GM23338 (cell line): ENCODE results near the gene AZU1. TPM values are rescaled to one million over a fixed set of nuclear protein-coding genes. Genes with fewer than 3 reads are reported as not detected.

ENCODE experiments used
- ATAC-seq: fragments of 200-7000 bp; cut with Tn5 transposase; 3 replicates; pipeline ENCODE4 v1.9.1; 2020
- DNase-seq: peaks from one replicate; pipeline ENCODE4 v3.0.0-alpha.2; 2015; ENCODE audit warnings: low spot score
- H2AFZ ChIP-seq: fragments of 200-600 bp; sonication (generic); 2 replicates; pipeline ENCODE4 v1.8.0; 2016; ENCODE audit warnings: antibody characterized with exemption, mild to moderate bottlenecking, moderate library complexity
- H3F3A ChIP-seq: fragments of 200-600 bp; sonication (generic); replicated peaks from 2 replicates; pipeline ENCODE4 v1.8.0; 2017; ENCODE audit warnings: antibody characterized with exemption, mixed run types, low read depth
- H3K27ac ChIP-seq: fragments of 200-600 bp; sonication (generic); 2 replicates; pipeline ENCODE4 v1.6.1; 2016; ENCODE audit warnings: low read depth
- H3K27me3 ChIP-seq: fragments of 200-600 bp; sonication (generic); 2 replicates; pipeline ENCODE4 v1.8.0; 2016; ENCODE audit warnings: mild to moderate bottlenecking, mixed run types, moderate library complexity; ENCODE audit not compliant: insufficient read depth
- H3K36me3 ChIP-seq: fragments of 200-600 bp; sonication (generic); 2 replicates; pipeline ENCODE4 v1.8.0; 2016; ENCODE audit warnings: mild to moderate bottlenecking; ENCODE audit not compliant: insufficient read depth
- H3K4me1 ChIP-seq: fragments of 200-600 bp; sonication (generic); 2 replicates; pipeline ENCODE4 v1.8.0; 2016; ENCODE audit warnings: mild to moderate bottlenecking, moderate library complexity; ENCODE audit not compliant: insufficient read depth
- H3K4me2 ChIP-seq: fragments of 200-600 bp; sonication (generic); 2 replicates; pipeline ENCODE4 v1.7.1; 2017; ENCODE audit warnings: mixed run types
- H3K4me3 ChIP-seq: fragments of 200-600 bp; sonication (generic); 2 replicates; pipeline ENCODE4 v1.6.1; 2016; ENCODE audit warnings: mixed run types
- H3K79me2 ChIP-seq: fragments of 200-600 bp; sonication (generic); replicated peaks from 2 replicates; pipeline ENCODE4 v1.8.0; 2017; ENCODE audit warnings: mild to moderate bottlenecking; ENCODE audit not compliant: insufficient read depth
- H3K9me2 ChIP-seq: fragments of 200-600 bp; sonication (generic); 2 replicates; pipeline ENCODE4 v1.8.0; 2017; ENCODE audit not compliant: insufficient read depth
- H4K20me1 ChIP-seq: fragments of 200-600 bp; sonication (generic); replicated peaks from 2 replicates; pipeline ENCODE4 v1.8.0; 2017; ENCODE audit warnings: mild to moderate bottlenecking; ENCODE audit not compliant: insufficient read depth
- H3K27ac Mint-ChIP-seq: 2 replicates; pipeline ENCODE4 v1.8.0; 2020; ENCODE audit warnings: inconsistent platforms, mild to moderate bottlenecking, moderate library complexity, mixed read lengths
- H3K27me3 Mint-ChIP-seq: 3 replicates; pipeline ENCODE4 v1.8.0; 2022; ENCODE audit warnings: low read depth, mild to moderate bottlenecking, moderate library complexity, mixed read lengths, inconsistent platforms; ENCODE audit not compliant: insufficient read depth, poor library complexity
- H3K36me3 Mint-ChIP-seq: 3 replicates; pipeline ENCODE4 v1.8.0; 2021; ENCODE audit warnings: low read depth, mild to moderate bottlenecking, inconsistent platforms, moderate library complexity, mixed read lengths
- H3K4me1 Mint-ChIP-seq: 3 replicates; pipeline ENCODE4 v1.8.0; 2020; ENCODE audit warnings: mild to moderate bottlenecking, inconsistent platforms, mixed read lengths
- H3K4me3 Mint-ChIP-seq: 3 replicates; pipeline ENCODE4 v1.8.0; 2021; ENCODE audit warnings: moderate library complexity, mild to moderate bottlenecking, inconsistent platforms, mixed read lengths
- H3K9me3 Mint-ChIP-seq: 3 replicates; pipeline ENCODE4 v1.8.0; 2020; ENCODE audit warnings: moderate library complexity, mild to moderate bottlenecking, inconsistent platforms, mixed read lengths
- CTCF ChIP-seq, 2 experiments: fragments of 200-600 bp in 1 of 2; sonication (generic) in 1 of 2; conservative IDR thresholded peaks; 2 replicates each; pipeline versions ENCODE4 v1.5.1 to v1.6.1; 2016 to 2017; ENCODE audit warnings: antibody characterized with exemption in 2 of 2, low read depth in 2 of 2, mild to moderate bottlenecking in 2 of 2, moderate library complexity in 1 of 2
- ETS1 ChIP-seq: IDR thresholded peaks from 2 replicates; pipeline ENCODE4 v1.6.1; 2016; ENCODE audit warnings: antibody characterized with exemption
- EZH2 ChIP-seq: fragments of 200-600 bp; sonication (generic); IDR thresholded peaks from one replicate; pipeline ENCODE4 v1.8.0; 2017; ENCODE audit warnings: antibody characterized with exemption, mild to moderate bottlenecking, low read depth; ENCODE audit not compliant: unreplicated experiment
- JUNB ChIP-seq: IDR thresholded peaks from one replicate; pipeline ENCODE4 v1.6.1; 2016; ENCODE audit warnings: antibody characterized with exemption; ENCODE audit not compliant: unreplicated experiment
- NANOG ChIP-seq: IDR thresholded peaks from 2 replicates; pipeline ENCODE4 v1.6.1; 2016; ENCODE audit warnings: antibody characterized with exemption, borderline replicate concordance
- POLR2AphosphoS5 ChIP-seq: IDR thresholded peaks from 2 replicates; pipeline ENCODE4 v1.6.1; 2016; ENCODE audit warnings: antibody characterized with exemption, low read depth
- REST ChIP-seq: IDR thresholded peaks from one replicate; pipeline ENCODE4 v1.6.1; 2018; ENCODE audit warnings: antibody characterized with exemption; ENCODE audit not compliant: unreplicated experiment
- STAT1 ChIP-seq: IDR thresholded peaks from one replicate; pipeline ENCODE4 v1.6.1; 2016; ENCODE audit warnings: antibody characterized with exemption; ENCODE audit not compliant: unreplicated experiment
- ZNF331 ChIP-seq: fragments of 250-450 bp; sonication (Bioruptor Pico); IDR thresholded peaks from 2 replicates; pipeline ENCODE4 v1.5.0; 2020; ENCODE audit warnings: low read depth, mild to moderate bottlenecking, moderate library complexity
- ZNF462 ChIP-seq: fragments of 250-450 bp; sonication (Bioruptor Pico); IDR thresholded peaks from 2 replicates; pipeline ENCODE4 v1.5.0; 2020; ENCODE audit warnings: mild to moderate bottlenecking, moderate library complexity
- polyA plus RNA-seq: library from polyadenylated mRNA; unstranded; fragments of >200 nt; fragmentation: Nextera tagmentation; extraction: Ambion mirVana; gene quantifications from 2 replicates; pipeline ENCODE4 v1.2.1, GENCODE V29; 2016
- total RNA-seq: library from RNA; depleted of rRNA; stranded (reverse); fragments of >200 nt; shearing (Covaris generic); gene quantifications from 2 replicates; pipeline ENCODE4 v1.2.3, GENCODE V29; 2014

AZU1 gene
- total and polyA plus RNA-seq, 2 experiments from 2014 or later, result 0.78 to 1.4 TPM

- Histone ChIP-seq H3K4me1 (peaks cover 9% of the 10 kb centered on the region; the same call in 1 of the 2 replicates), H3K27me3 (no peaks in the 10 kb centered on the region; the same call in 1 of the 2 replicates), H3K4me2 (peak within 1 kb of the TSS; percentile 81), H3K36me3 (no peaks in the 10 kb centered on the region), H2AFZ (no peak within 1 kb of the TSS), H4K20me1 (peaks cover 4% of the 10 kb centered on the region), H3K27ac (no peak within 1 kb of the TSS), H3K4me3 (peak within 1 kb of the TSS; percentile 84), H3F3A (no peaks in the 10 kb centered on the region), H3K9me2 (no peaks in the 10 kb centered on the region), H3K79me2 (peaks cover 22% of the 10 kb centered on the region)
- TF ChIP-seq EZH2 (no peak), ZNF462 (CRISPR knock-in tag) (no peak), STAT1 (no peak), NANOG (no peak), REST (no peak), JUNB (no peak), POLR2AphosphoS5 (no peak), ETS1 (no peak), ZNF331 (no peak), CTCF (conservative IDR thresholded peaks at IDR 0.05; ENCODE audit: low read depth in 2 of 2) (no peak)
- H3K27me3 Mint-ChIP-seq, result peaks cover 7% of the 10 kb centered on the region
- ATAC-seq (peak; percentile 79), DNase-seq (peak; percentile 77)
- H3K4me3 Mint-ChIP-seq, result peak within 1 kb of the TSS; percentile 70
- peaks cover 6% of the 10 kb centered on the region; the same call in 2 of the 3 replicates for H3K4me1 Mint-ChIP-seq
- H3K9me3 Mint-ChIP-seq, result no peaks in the 10 kb centered on the region
- H3K27ac Mint-ChIP-seq, result no peak within 1 kb of the TSS
- H3K36me3 Mint-ChIP-seq, result peaks cover 3% of the 10 kb centered on the region; the same call in 2 of the 3 replicates
These were observed 5.7 kb upstream of the AZU1 start, which contains the start of gene PLPPR3 for GRCh38 chr19:821825-822503. PLPPR3 (minus strand) TSS chr19:821955; CDS start chr19:821559, 396 bp downstream.
